CD8-positive, alpha-beta memory T cell (primary cell): ENCODE results near the gene LMTK2. TPM values are rescaled to one million over a fixed set of nuclear protein-coding genes. Genes with fewer than 3 reads are reported as not detected.

Source experiments
- CTCF ChIA-PET: fragments of 350-600 bp; sonication (Branson Sonifier 250); formaldehyde crosslinking; loops from one replicate; lab custom pipeline; 2021; ENCODE audit warnings: antibody characterized with exemption; lab: Charles Lee
- POLR2A ChIA-PET: fragments of 350-600 bp; sonication (Branson Sonifier 250); formaldehyde crosslinking; loops from one replicate; lab custom pipeline; 2021; ENCODE audit warnings: antibody characterized with exemption; lab: Charles Lee
- DNase-seq, 5 donors: peaks; one replicate each; pipeline versions ENCODE4 v3.0.0 to v3.0.0-alpha.2; 2020 to 2022; ENCODE audit warnings: mixed read lengths in 1 of 5
- H3K27ac ChIP-seq: one replicate; pipeline ENCODE4 v1.7.0; 2013; ENCODE audit warnings: low read depth, mild to moderate bottlenecking, low read length, moderate library complexity
- H3K27me3 ChIP-seq: 2 replicates; pipeline ENCODE4 v1.7.0; 2013; ENCODE audit warnings: low read length, mild to moderate bottlenecking; ENCODE audit not compliant: insufficient read depth, poor library complexity, severe bottlenecking
- H3K36me3 ChIP-seq: 2 replicates; pipeline ENCODE4 v1.7.0; 2013; ENCODE audit warnings: mild to moderate bottlenecking, low read length, moderate library complexity; ENCODE audit not compliant: insufficient read depth
- H3K4me1 ChIP-seq: 2 replicates; pipeline ENCODE4 v1.7.0; 2013; ENCODE audit warnings: mild to moderate bottlenecking, low read length, moderate library complexity; ENCODE audit not compliant: insufficient read depth
- H3K4me3 ChIP-seq: 2 replicates; pipeline ENCODE4 v1.7.0; 2013; ENCODE audit warnings: mild to moderate bottlenecking, low read length
- H3K9me3 ChIP-seq: 2 replicates; pipeline ENCODE4 v1.7.0; 2013; ENCODE audit warnings: mild to moderate bottlenecking, low read length
- H3K27ac Mint-ChIP-seq, 8 donors: one replicate each; pipeline ENCODE4 v1.8.0; 2020 to 2021; ENCODE audit warnings: mixed read lengths in 8 of 8, mild to moderate bottlenecking in 6 of 8, inconsistent platforms in 3 of 8, moderate library complexity in 3 of 8
- H3K27me3 Mint-ChIP-seq, 2 donors: one replicate each; pipeline ENCODE4 v1.8.0; 2020 to 2021; ENCODE audit warnings: mixed read lengths in 2 of 2, mild to moderate bottlenecking in 1 of 2, moderate library complexity in 1 of 2
- H3K36me3 Mint-ChIP-seq, 3 donors: one replicate each; pipeline ENCODE4 v1.8.0; 2020 to 2021; ENCODE audit warnings: mixed read lengths in 3 of 3, inconsistent platforms in 1 of 3, mild to moderate bottlenecking in 1 of 3
- H3K4me1 Mint-ChIP-seq, 3 donors: one replicate each; pipeline ENCODE4 v1.8.0; 2020 to 2021; ENCODE audit warnings: mixed read lengths in 3 of 3, inconsistent platforms in 1 of 3, mild to moderate bottlenecking in 1 of 3
- H3K4me3 Mint-ChIP-seq, 7 donors: one replicate each; pipeline ENCODE4 v1.8.0; 2020 to 2021; ENCODE audit warnings: mixed read lengths in 7 of 7, mild to moderate bottlenecking in 6 of 7, moderate library complexity in 4 of 7, inconsistent platforms in 2 of 7
- H3K9me3 Mint-ChIP-seq, 5 donors: one replicate each; pipeline ENCODE4 v1.8.0; 2020 to 2022; ENCODE audit warnings: mixed read lengths in 5 of 5, mild to moderate bottlenecking in 3 of 5, moderate library complexity in 2 of 5, inconsistent platforms in 1 of 5
- polyA plus RNA-seq: library from polyadenylated mRNA; unstranded; fragments of 300-500 nt; fragmentation: Illumina TruSeq; gene quantifications from one replicate; pipeline ENCODE4 v1.2.3, GENCODE V29; 2021
- total RNA-seq, 2 experiments: library from RNA; stranded (reverse); gene quantifications; one replicate each; pipeline ENCODE4 v1.2.3, GENCODE V29; 2021

The LMTK2 gene
- total and polyA plus RNA-seq, 3 experiments from 2014 or later = 4.6 to 17.1 (median 16.0) TPM

- H3K27me3 Mint-ChIP-seq = no peaks in the 10 kb centered on the region
- H3K9me3 Mint-ChIP-seq = no peaks in the 10 kb centered on the region
- no peak overlapping the region for H3K27ac Mint-ChIP-seq
- H3K4me1 ChIP-seq = no peaks in the 10 kb centered on the region
- no peak overlapping the region for H3K4me3 Mint-ChIP-seq
- H3K36me3 Mint-ChIP-seq = peaks cover 5 to 63% (median 8%) of the 10 kb centered on the region in 3 donors
- POLR2A ChIA-PET = no interaction called here
- DNase-seq = peak in 1 of 5 donors; percentile 41
- H3K36me3 ChIP-seq = peaks cover 10% of the 10 kb centered on the region
- no peaks in the 10 kb centered on the region for H3K9me3 ChIP-seq
- H3K4me3 ChIP-seq = no peak overlapping the region
- H3K27ac ChIP-seq = no peak overlapping the region
- H3K27me3 ChIP-seq = no peaks in the 10 kb centered on the region
- H3K4me1 Mint-ChIP-seq = no peaks in the 10 kb centered on the region
- CTCF ChIA-PET = no interaction called here
Measured at GRCh38 chr7:98229441-98229840, 122.8 kb downstream of the LMTK2 start.

DNA sequence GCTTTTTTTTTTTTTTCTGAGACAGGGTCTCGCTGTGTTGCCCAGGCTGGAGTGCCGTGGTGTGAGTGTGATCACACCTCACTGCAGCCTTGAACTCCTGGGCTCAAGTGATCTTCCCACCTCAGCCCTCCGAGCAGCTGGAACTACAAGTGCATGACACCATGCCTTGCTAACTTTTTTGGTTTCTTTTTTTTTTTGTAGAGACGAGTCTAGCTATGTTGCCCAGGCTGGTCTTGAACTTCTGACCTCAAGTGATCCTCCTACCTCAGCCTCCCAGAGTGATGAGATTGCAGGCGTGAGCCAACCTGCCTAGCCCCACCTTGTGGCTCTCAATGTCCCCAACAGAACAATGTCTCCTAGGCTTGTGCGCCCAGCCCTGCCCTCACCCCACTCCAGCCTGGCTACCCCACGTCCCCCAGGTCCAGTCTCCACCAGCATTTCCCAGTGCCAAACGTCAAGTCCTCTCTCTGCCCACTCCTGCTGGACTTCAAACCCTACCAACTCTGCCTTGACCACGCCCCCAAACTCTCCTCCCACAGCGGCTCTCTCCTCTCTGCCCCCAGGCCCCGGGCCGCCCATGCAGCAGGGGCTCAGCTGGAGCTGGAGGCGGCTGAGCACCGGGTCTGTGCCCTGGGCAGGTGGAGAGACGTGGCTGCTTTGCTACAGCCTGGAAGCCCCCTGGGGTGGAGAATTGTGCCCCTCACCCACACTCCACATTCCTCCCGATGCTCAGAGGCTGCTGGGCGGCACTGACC lies 123.5 kb downstream of the LMTK2 start:
- Mint-ChIP-seq H3K9me3 (no peaks in the 10 kb centered on the region), H3K4me3 (no peak overlapping the region), H3K27ac (peak overlapping the region in 1 of 8 donors; percentile 38), H3K36me3 (peaks cover 5 to 67% (median 9%) of the 10 kb centered on the region in 3 donors), H3K4me1 (no peaks in the 10 kb centered on the region), H3K27me3 (no peaks in the 10 kb centered on the region)
- peaks cover 10% of the 10 kb centered on the region for H3K36me3 ChIP-seq
- no peaks in the 10 kb centered on the region for H3K27me3 ChIP-seq
- DNase-seq = no peak
- ChIA-PET CTCF (no interaction called here), POLR2A (interaction anchor here (0.7 kb wide), 1 partner anchor 30 kb away, joined by 3 read pairs; no protein-coding TSS in a partner anchor)
- no peak overlapping the region for H3K27ac ChIP-seq
- H3K4me3 ChIP-seq = no peak overlapping the region
- H3K4me1 ChIP-seq = no peaks in the 10 kb centered on the region
- no peaks in the 10 kb centered on the region for H3K9me3 ChIP-seq

- H3K36me3 ChIP-seq = peaks cover 10% of the 10 kb centered on the region
- POLR2A ChIA-PET = no interaction called here
Measured at GRCh38 chr7:98230746-98231471, 124.2 kb downstream of the LMTK2 start.

DNA sequence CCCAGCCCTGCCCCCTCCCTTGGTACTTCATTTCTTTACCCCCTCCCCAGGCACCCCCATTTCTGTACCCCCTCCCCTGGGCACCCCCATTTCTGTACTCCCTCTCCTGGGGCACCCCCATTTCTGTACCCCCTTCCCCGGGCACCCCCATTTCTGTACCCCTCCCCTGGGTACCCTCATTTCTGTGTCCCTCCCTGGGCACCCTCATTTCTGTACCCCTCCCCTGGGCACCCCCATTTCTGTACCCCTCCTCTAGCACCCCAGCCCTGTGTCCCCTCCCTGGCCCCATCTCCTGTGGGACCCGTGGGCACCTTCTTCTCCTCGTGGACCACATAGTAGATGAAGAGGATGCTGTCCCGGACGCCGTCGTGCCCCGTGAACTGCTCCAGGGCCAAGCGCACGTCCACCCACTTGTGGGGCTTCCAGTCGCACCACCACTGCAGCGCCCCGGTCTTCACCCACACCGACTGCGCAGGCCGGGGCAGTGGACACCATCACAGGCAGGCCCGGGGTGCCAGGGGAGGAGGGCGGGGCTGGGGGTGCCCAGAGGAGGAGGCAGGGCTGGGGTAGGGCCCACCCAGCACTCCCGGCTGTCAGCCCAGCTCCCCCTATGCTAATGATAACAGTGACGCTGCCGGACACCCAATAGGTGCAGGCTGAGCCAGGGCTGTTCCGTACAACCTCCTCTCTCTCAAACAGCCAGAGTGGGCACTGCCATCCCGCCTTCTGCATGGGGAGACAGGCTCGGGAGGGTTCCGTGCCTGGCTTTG lies 125.0 kb downstream of the LMTK2 start:
- no peak overlapping the region for H3K4me3 ChIP-seq
- no peaks in the 10 kb centered on the region for H3K27me3 Mint-ChIP-seq
- peaks cover 0 to 62% (median 5%) of the 10 kb centered on the region in 3 donors for H3K36me3 Mint-ChIP-seq
- H3K4me3 Mint-ChIP-seq = no peak overlapping the region
- ChIA-PET CTCF (no interaction called here), POLR2A (no interaction called here)
- H3K9me3 Mint-ChIP-seq = no peaks in the 10 kb centered on the region
- H3K27ac ChIP-seq = no peak overlapping the region
- no peaks in the 10 kb centered on the region for H3K4me1 Mint-ChIP-seq
- H3K4me1 ChIP-seq = no peaks in the 10 kb centered on the region
- peaks cover 10% of the 10 kb centered on the region for H3K36me3 ChIP-seq
- no peaks in the 10 kb centered on the region for H3K9me3 ChIP-seq
- DNase-seq = no peak
- H3K27me3 ChIP-seq = no peaks in the 10 kb centered on the region
- peak overlapping the region in 1 of 8 donors; percentile 68 for H3K27ac Mint-ChIP-seq

More at GRCh38 chr7:98230746-98231471, 124.2 kb downstream of the LMTK2 start:
- CTCF ChIA-PET = no interaction called here
- Mint-ChIP-seq H3K27ac (no peak overlapping the region), H3K27me3 (no peaks in the 10 kb centered on the region), H3K9me3 (no peaks in the 10 kb centered on the region), H3K4me3 (no peak overlapping the region), H3K4me1 (no peaks in the 10 kb centered on the region), H3K36me3 (peaks cover 5 to 63% (median 9%) of the 10 kb centered on the region in 3 donors)
- Histone ChIP-seq H3K4me3 (no peak overlapping the region), H3K27ac (no peak overlapping the region), H3K9me3 (no peaks in the 10 kb centered on the region), H3K4me1 (no peaks in the 10 kb centered on the region), H3K27me3 (no peaks in the 10 kb centered on the region)
- no peak for DNase-seq

DNA sequence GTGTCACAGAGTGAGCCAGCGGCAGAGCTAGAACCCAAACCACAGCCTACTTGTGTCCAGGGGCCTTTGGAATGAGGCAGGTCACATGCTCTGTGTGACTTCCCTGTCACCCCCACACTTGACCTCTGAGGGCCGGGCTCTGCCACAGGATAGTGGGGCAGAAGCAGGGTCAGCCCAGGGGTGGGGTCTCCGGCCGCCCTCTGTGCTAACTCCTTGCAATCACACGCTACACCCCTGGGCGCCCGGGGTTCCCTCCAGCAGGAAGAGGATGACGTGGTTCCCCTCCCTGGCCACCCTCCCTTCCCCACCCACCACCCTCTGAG lies 125.6 kb downstream of the LMTK2 start:
- no peak for DNase-seq
- H3K27ac ChIP-seq = no peak overlapping the region
- ChIA-PET CTCF (no interaction called here), POLR2A (interaction anchor here (0.6 kb wide), 1 partner anchor 18 kb away, joined by 3 read pairs; no protein-coding TSS in a partner anchor)
- H3K4me1 Mint-ChIP-seq = no peaks in the 10 kb centered on the region
- no peak overlapping the region for H3K4me3 Mint-ChIP-seq
- H3K9me3 Mint-ChIP-seq = no peaks in the 10 kb centered on the region
- no peak overlapping the region for H3K4me3 ChIP-seq
- no peaks in the 10 kb centered on the region for H3K9me3 ChIP-seq
- H3K36me3 ChIP-seq = peaks cover 10% of the 10 kb centered on the region
- H3K4me1 ChIP-seq = no peaks in the 10 kb centered on the region
- H3K27me3 Mint-ChIP-seq = no peaks in the 10 kb centered on the region
- no peaks in the 10 kb centered on the region for H3K27me3 ChIP-seq
- no peak overlapping the region for H3K27ac Mint-ChIP-seq
- H3K36me3 Mint-ChIP-seq = peaks cover 0 to 62% (median 5%) of the 10 kb centered on the region in 3 donors

DNA sequence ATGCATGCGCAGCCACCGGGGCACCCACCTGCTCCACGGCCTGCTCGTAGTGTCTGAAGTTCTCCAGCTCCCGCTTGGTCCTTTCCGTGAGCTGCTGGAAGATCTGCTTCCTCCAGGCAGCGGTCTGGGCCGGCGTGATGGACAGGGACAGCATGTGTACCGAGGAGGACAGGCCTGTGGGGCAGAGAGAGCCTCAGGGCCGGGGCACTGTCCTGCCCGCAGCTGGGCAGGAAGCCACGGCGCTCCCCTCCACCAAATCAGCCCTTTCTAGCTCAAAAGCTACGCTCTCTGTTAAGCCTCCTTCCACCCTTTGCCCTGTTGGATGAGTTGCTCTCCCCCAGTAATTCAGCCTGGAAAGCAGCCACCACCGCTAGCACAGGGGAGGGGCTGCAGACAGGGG lies 126.1 kb downstream of the LMTK2 start:
- H3K27me3 Mint-ChIP-seq = no peaks in the 10 kb centered on the region
- H3K4me1 Mint-ChIP-seq = no peaks in the 10 kb centered on the region
- no peak overlapping the region for H3K4me3 Mint-ChIP-seq
- H3K4me1 ChIP-seq = no peaks in the 10 kb centered on the region
- H3K27me3 ChIP-seq = no peaks in the 10 kb centered on the region
- no peak overlapping the region for H3K27ac Mint-ChIP-seq
- H3K9me3 ChIP-seq = no peaks in the 10 kb centered on the region
- DNase-seq = no peak
- ChIA-PET POLR2A (interaction anchor here (0.6 kb wide), 1 partner anchor 18 kb away, joined by 3 read pairs; no protein-coding TSS in a partner anchor), CTCF (no interaction called here)
- H3K36me3 Mint-ChIP-seq = peaks cover 0 to 64% (median 3%) of the 10 kb centered on the region in 3 donors
- no peak overlapping the region for H3K27ac ChIP-seq
- no peak overlapping the region for H3K4me3 ChIP-seq
- no peaks in the 10 kb centered on the region for H3K9me3 Mint-ChIP-seq
- H3K36me3 ChIP-seq = peaks cover 10% of the 10 kb centered on the region

DNA sequence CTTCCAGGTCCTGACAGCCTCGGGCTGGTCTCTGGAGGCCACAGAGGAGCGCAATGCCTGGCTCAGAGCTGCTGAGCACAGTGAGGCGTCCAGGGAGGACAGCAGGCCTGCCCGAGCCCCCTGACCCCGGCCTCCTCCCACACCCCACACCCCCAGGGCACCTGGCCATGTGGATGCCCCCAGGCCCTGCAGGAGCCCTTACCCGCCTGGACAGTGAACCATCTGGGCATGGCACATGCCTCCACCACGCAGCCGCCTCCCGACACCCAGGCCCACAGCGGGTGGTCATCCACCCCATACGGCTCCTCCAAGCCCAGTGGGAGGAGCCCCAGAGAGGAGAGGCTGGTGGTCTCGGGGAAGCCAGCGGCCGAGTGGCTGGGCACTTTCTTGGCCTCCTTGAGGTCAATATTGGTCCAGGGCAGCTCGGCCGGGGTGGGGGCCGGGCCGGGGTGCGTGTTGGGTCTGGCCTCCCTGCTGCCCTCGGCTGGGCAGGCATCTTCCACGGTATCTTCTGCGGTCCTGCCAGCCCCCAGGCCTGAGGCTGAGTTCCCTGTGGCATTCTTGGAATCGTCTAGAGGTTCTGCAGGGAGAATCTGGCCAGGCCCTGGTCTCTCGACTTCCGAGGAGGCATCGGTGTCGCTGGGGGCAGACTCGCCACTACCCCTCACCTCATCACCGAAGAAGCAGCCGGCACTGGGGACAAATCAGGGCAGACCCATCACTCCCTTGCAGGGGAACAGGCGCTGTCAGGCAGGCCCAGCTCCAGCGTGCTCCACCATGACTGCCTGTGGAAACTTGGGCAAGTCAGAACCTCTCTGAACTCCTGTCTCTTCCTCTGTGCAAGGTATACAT lies 126.8 kb downstream of the LMTK2 start:
- no peaks in the 10 kb centered on the region for H3K4me1 ChIP-seq
- H3K27ac Mint-ChIP-seq = no peak overlapping the region
- CTCF ChIA-PET = no interaction called here
- peaks cover 0 to 65% (median 3%) of the 10 kb centered on the region in 3 donors for H3K36me3 Mint-ChIP-seq
- DNase-seq = no peak
- H3K9me3 ChIP-seq = no peaks in the 10 kb centered on the region
- H3K4me3 Mint-ChIP-seq = no peak overlapping the region
- no peaks in the 10 kb centered on the region for H3K27me3 Mint-ChIP-seq
- no peaks in the 10 kb centered on the region for H3K4me1 Mint-ChIP-seq
- no peak overlapping the region for H3K4me3 ChIP-seq
- no peaks in the 10 kb centered on the region for H3K27me3 ChIP-seq
- peaks cover 11% of the 10 kb centered on the region for H3K36me3 ChIP-seq
- H3K9me3 Mint-ChIP-seq = no peaks in the 10 kb centered on the region
- POLR2A ChIA-PET = no interaction called here
- H3K27ac ChIP-seq = no peak overlapping the region
